Measurements from ENCODE around the gene STX2. TPM values are rescaled to one million over a fixed set of nuclear protein-coding genes. Genes with fewer than 3 reads are reported as not detected.
A peak's percentile ranks its signal among the peaks of the same experiment; 100 is the strongest.
"Not testable (repeated sequence)": the region's sequence is repeated elsewhere in the genome, so short reads cannot be mapped to it uniquely, and the experiment has no call there.

The STX2 gene
- 19.3 and 24.9 TPM in 2 replicates for total RNA-seq (2014; rRNA removed; shearing (Covaris generic))

GRCh38 chr12:130838951-130839769, at the start of gene STX2:
STX2 (minus strand) TSS chr12:130839250; CDS start chr12:130839099, 151 bp downstream.
- H3K27me3 ChIP-seq (ENCODE audit: control insufficient read depth, insufficient read depth, low read length): peaks cover 5% of the 10 kb centered on the region
- no peaks in the 10 kb centered on the region for H3K36me3 ChIP-seq (replicated peaks; ENCODE audit: control insufficient read depth, insufficient read depth, low read length)
- H3K4me3 ChIP-seq (ENCODE audit: insufficient read depth, low read depth, low read length): peak within 1 kb of the TSS; percentile 79
- peak; percentile 95 for DNase-seq

GRCh38 chr12:130887190-130887589, 48.1 kb upstream of the STX2 start:
- not testable (repeated sequence) for H3K27me3 ChIP-seq (ENCODE audit: control insufficient read depth, insufficient read depth, low read length); DNase-seq; H3K4me3 ChIP-seq (ENCODE audit: insufficient read depth, low read depth, low read length); H3K36me3 ChIP-seq (replicated peaks; ENCODE audit: control insufficient read depth, insufficient read depth, low read length)

GRCh38 chr12:130881548-130881947, 42.5 kb upstream of the STX2 start:
- DNase-seq: no peak
- Histone ChIP-seq H3K4me3 (ENCODE audit: insufficient read depth, low read depth, low read length) (no peak overlapping the region), H3K36me3 (replicated peaks; ENCODE audit: control insufficient read depth, insufficient read depth, low read length) (peaks cover 2% of the 10 kb centered on the region), H3K27me3 (ENCODE audit: control insufficient read depth, insufficient read depth, low read length) (no peaks in the 10 kb centered on the region)

- Histone ChIP-seq H3K27me3 (ENCODE audit: control insufficient read depth, insufficient read depth, low read length) (no peaks in the 10 kb centered on the region), H3K4me3 (ENCODE audit: insufficient read depth, low read depth, low read length) (no peak overlapping the region), H3K36me3 (replicated peaks; ENCODE audit: control insufficient read depth, insufficient read depth, low read length) (peaks cover 7% of the 10 kb centered on the region)
- DNase-seq: no peak
Measured at GRCh38 chr12:130881046-130881445, 42.0 kb upstream of the STX2 start.

- no peak for DNase-seq
- Histone ChIP-seq H3K27me3 (ENCODE audit: control insufficient read depth, insufficient read depth, low read length) (no peaks in the 10 kb centered on the region), H3K4me3 (ENCODE audit: insufficient read depth, low read depth, low read length) (no peak overlapping the region), H3K36me3 (replicated peaks; ENCODE audit: control insufficient read depth, insufficient read depth, low read length) (peaks cover 12% of the 10 kb centered on the region)
Measured at GRCh38 chr12:130880411-130880885, 41.4 kb upstream of the STX2 start.

GRCh38 chr12:130879781-130880389, 40.8 kb upstream of the STX2 start:
- Histone ChIP-seq H3K4me3 (ENCODE audit: insufficient read depth, low read depth, low read length) (no peak overlapping the region), H3K36me3 (replicated peaks; ENCODE audit: control insufficient read depth, insufficient read depth, low read length) (peaks cover 17% of the 10 kb centered on the region), H3K27me3 (ENCODE audit: control insufficient read depth, insufficient read depth, low read length) (no peaks in the 10 kb centered on the region)
- peak; percentile 53 for DNase-seq

- H3K36me3 ChIP-seq (replicated peaks; ENCODE audit: control insufficient read depth, insufficient read depth, low read length): peaks cover 23% of the 10 kb centered on the region
- no peaks in the 10 kb centered on the region for H3K27me3 ChIP-seq (ENCODE audit: control insufficient read depth, insufficient read depth, low read length)
- DNase-seq: peak; percentile 46
- no peak overlapping the region for H3K4me3 ChIP-seq (ENCODE audit: insufficient read depth, low read depth, low read length)
Measured at GRCh38 chr12:130879212-130879686, 40.2 kb upstream of the STX2 start.

- Histone ChIP-seq H3K27me3 (ENCODE audit: control insufficient read depth, insufficient read depth, low read length) (no peaks in the 10 kb centered on the region), H3K4me3 (ENCODE audit: insufficient read depth, low read depth, low read length) (no peak overlapping the region), H3K36me3 (replicated peaks; ENCODE audit: control insufficient read depth, insufficient read depth, low read length) (peaks cover 29% of the 10 kb centered on the region)
- DNase-seq: peak; percentile 43
Measured at GRCh38 chr12:130878193-130879185, 39.4 kb upstream of the STX2 start.

- no peak overlapping the region for H3K4me3 ChIP-seq (ENCODE audit: insufficient read depth, low read depth, low read length)
- peaks cover 36% of the 10 kb centered on the region for H3K36me3 ChIP-seq (replicated peaks; ENCODE audit: control insufficient read depth, insufficient read depth, low read length)
- DNase-seq: no peak
- no peaks in the 10 kb centered on the region for H3K27me3 ChIP-seq (ENCODE audit: control insufficient read depth, insufficient read depth, low read length)
Measured at GRCh38 chr12:130877333-130877732, 38.3 kb upstream of the STX2 start.

GRCh38 chr12:130876758-130877157, 37.7 kb upstream of the STX2 start:
- DNase-seq: no peak
- Histone ChIP-seq H3K36me3 (replicated peaks; ENCODE audit: control insufficient read depth, insufficient read depth, low read length) (peaks cover 36% of the 10 kb centered on the region), H3K4me3 (ENCODE audit: insufficient read depth, low read depth, low read length) (no peak overlapping the region), H3K27me3 (ENCODE audit: control insufficient read depth, insufficient read depth, low read length) (no peaks in the 10 kb centered on the region)

- no peak overlapping the region for H3K4me3 ChIP-seq (ENCODE audit: insufficient read depth, low read depth, low read length)
- DNase-seq: no peak
- H3K27me3 ChIP-seq (ENCODE audit: control insufficient read depth, insufficient read depth, low read length): no peaks in the 10 kb centered on the region
- H3K36me3 ChIP-seq (replicated peaks; ENCODE audit: control insufficient read depth, insufficient read depth, low read length): peaks cover 36% of the 10 kb centered on the region
Measured at GRCh38 chr12:130876297-130876696, 37.2 kb upstream of the STX2 start.

GRCh38 chr12:130875708-130876107, 36.7 kb upstream of the STX2 start:
- H3K27me3 ChIP-seq (ENCODE audit: control insufficient read depth, insufficient read depth, low read length); DNase-seq; H3K4me3 ChIP-seq (ENCODE audit: insufficient read depth, low read depth, low read length): not testable (repeated sequence)
- peaks cover 36% of the 10 kb centered on the region for H3K36me3 ChIP-seq (replicated peaks; ENCODE audit: control insufficient read depth, insufficient read depth, low read length)

- H3K4me3 ChIP-seq (ENCODE audit: insufficient read depth, low read depth, low read length): no peak overlapping the region
- no peak for DNase-seq
- H3K36me3 ChIP-seq (replicated peaks; ENCODE audit: control insufficient read depth, insufficient read depth, low read length): peaks cover 36% of the 10 kb centered on the region
- H3K27me3 ChIP-seq (ENCODE audit: control insufficient read depth, insufficient read depth, low read length): no peaks in the 10 kb centered on the region
Measured at GRCh38 chr12:130875193-130875592, 36.1 kb upstream of the STX2 start.

- H3K27me3 ChIP-seq (ENCODE audit: control insufficient read depth, insufficient read depth, low read length): no peaks in the 10 kb centered on the region
- H3K4me3 ChIP-seq (ENCODE audit: insufficient read depth, low read depth, low read length): no peak overlapping the region
- H3K36me3 ChIP-seq (replicated peaks; ENCODE audit: control insufficient read depth, insufficient read depth, low read length): peaks cover 36% of the 10 kb centered on the region
- no peak for DNase-seq
Measured at GRCh38 chr12:130874696-130875095, 35.6 kb upstream of the STX2 start.

Data from H7 (cell line).